Adrenal gland (tissue), 5 donors: ENCODE data around the gene WRAP53.

Experiments used
- CTCF ChIP-seq, 6 experiments: fragments of 450-650 bp in 4 of 6; fragments of 200-600 bp in 2 of 6; sonication (generic) in 1 of 6; IDR thresholded peaks; 1 replicate in 5 of 6; 2 replicates in 1 of 6; pipeline versions ENCODE4 v1.5.1 to v1.8.0; 2016 to 2021; ENCODE audit warnings: antibody characterized with exemption in 6 of 6, mild to moderate bottlenecking in 2 of 6, moderate library complexity in 1 of 6
- POLR2A ChIP-seq, 2 donors: fragments of 450-650 bp; IDR thresholded peaks; one replicate each; pipeline ENCODE4 v1.6.1; 2017; ENCODE audit warnings: antibody characterized with exemption in 2 of 2, mild to moderate bottlenecking in 2 of 2, moderate library complexity in 1 of 2
- donor health status: DM: no; HTN: no; CAD: no.

DNA sequence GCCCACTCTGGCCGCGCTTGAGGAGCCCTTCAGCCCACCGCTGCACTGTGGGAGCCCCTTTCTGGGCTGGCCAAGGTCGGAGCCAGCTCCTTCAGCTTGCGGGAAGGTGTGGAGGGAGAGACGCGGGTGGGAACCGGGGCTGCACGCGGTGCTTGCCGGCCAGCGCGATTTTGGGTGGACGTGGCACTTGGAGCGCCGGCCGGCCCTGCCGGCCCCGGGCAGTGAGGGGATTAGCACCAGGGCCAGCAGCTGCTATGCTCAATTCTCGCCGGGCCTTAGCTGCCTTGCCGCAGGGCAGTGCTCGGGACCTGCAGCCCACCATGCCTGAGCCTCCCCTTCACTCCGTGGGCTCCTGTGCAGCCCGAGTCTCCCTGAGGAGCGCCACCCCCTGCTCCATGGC lies 47.5 kb upstream of the WRAP53 start:
- no peak for TF ChIP-seq CTCF (IDR thresholded peaks at IDR 0.05)
- no peak for TF ChIP-seq POLR2A (IDR thresholded peaks at IDR 0.05)
